OCI-LY3 (cell line): ENCODE measurements around the gene FSIP1.

Source experiments
- H2AFZ ChIP-seq: fragments of 200-600, 300-600 bp; shearing (Covaris generic); 2 replicates; pipeline ENCODE4 v1.6.0; 2014; ENCODE audit warnings: antibody characterized with exemption, low read depth, low read length
- H3K27ac ChIP-seq: fragments of 200-600, 300-600 bp; sonication (generic); 2 replicates; pipeline ENCODE4 v1.5.1; 2014; ENCODE audit warnings: mild to moderate bottlenecking, low read length, moderate library complexity, mixed read lengths
- H3K27me3 ChIP-seq: fragments of 200-600, 300-600 bp; sonication (generic); 2 replicates; pipeline ENCODE4 v1.6.1; 2014; ENCODE audit warnings: low read depth, low read length, mixed read lengths
- H3K36me3 ChIP-seq: fragments of 200-600, 300-600 bp; sonication (generic); replicated peaks from 2 replicates; pipeline ENCODE3; 2014; ENCODE audit warnings: low read depth, low read length, mixed read lengths
- H3K4me1 ChIP-seq: fragments of 300-600, 200-600 bp; sonication (generic); 2 replicates; pipeline ENCODE4 v1.6.1; 2014; ENCODE audit warnings: low read length, mixed read lengths
- H3K4me2 ChIP-seq: fragments of 200-600, 300-600 bp; sonication (generic); 2 replicates; pipeline ENCODE4 v1.6.1; 2014; ENCODE audit warnings: low read length, mixed read lengths
- H3K4me3 ChIP-seq: fragments of 300-600, 200-600 bp; sonication (generic); 2 replicates; pipeline ENCODE4 v1.5.1; 2014; ENCODE audit warnings: antibody characterized with exemption, mild to moderate bottlenecking, low read length, moderate library complexity
- H3K79me2 ChIP-seq: fragments of 300-600, 200-600 bp; shearing (Covaris generic); 2 replicates; pipeline ENCODE4 v1.6.1; 2014; ENCODE audit warnings: mild to moderate bottlenecking, low read length, mixed read lengths
- H3K9ac ChIP-seq: fragments of 300-600, 200-600 bp; shearing (Covaris generic); 2 replicates; pipeline ENCODE4 v1.6.0; 2014; ENCODE audit warnings: mild to moderate bottlenecking, low read length, moderate library complexity
- H3K9me3 ChIP-seq: fragments of 200-600, 300-600 bp; shearing (Covaris generic); 2 replicates; pipeline ENCODE4 v1.6.1; 2014; ENCODE audit warnings: low read length, mixed read lengths; ENCODE audit not compliant: insufficient read depth
- H4K20me1 ChIP-seq: fragments of 200-600, 300-600 bp; sonication (generic); 2 replicates; pipeline ENCODE4 v1.6.1; 2016; ENCODE audit warnings: low read length, mixed read lengths; ENCODE audit not compliant: insufficient read depth
- EZH2phosphoT487 ChIP-seq: fragments of 200-600 bp; shearing (Covaris generic); IDR thresholded peaks from 2 replicates; pipeline ENCODE4 v1.6.1; 2018; ENCODE audit warnings: antibody characterized with exemption, mixed run types, low read depth
- TF ChIP-seq, protein P1 (sequence below): fragments of 200-600, 300-600 bp; sonication (generic); IDR thresholded peaks from 2 replicates; pipeline ENCODE4 v1.5.1; 2014; ENCODE audit warnings: antibody characterized with exemption, low read length, low read depth

Gene FSIP1

DNA sequence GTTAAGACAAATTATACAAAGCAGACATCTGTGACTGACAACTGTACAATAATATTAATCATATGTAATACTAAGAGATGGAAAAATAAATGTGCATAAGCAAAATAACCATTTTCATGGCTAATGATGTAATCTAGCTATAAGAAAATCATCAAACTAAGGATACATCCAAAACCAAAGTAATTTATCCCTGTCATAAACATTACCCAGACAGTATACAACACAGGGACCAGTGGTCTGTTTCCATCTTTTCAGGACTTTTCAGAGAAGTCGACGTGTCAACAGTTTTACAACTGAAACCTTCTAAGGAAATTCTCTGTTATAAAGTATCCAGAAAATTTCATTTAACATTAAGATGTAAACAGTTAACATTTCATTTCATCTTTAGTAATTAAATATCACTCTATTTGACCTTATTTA, 190.7 kb downstream of the FSIP1 start:
- no peak overlapping the region for H3K4me3 ChIP-seq
- TF ChIP-seq, protein P1, sequence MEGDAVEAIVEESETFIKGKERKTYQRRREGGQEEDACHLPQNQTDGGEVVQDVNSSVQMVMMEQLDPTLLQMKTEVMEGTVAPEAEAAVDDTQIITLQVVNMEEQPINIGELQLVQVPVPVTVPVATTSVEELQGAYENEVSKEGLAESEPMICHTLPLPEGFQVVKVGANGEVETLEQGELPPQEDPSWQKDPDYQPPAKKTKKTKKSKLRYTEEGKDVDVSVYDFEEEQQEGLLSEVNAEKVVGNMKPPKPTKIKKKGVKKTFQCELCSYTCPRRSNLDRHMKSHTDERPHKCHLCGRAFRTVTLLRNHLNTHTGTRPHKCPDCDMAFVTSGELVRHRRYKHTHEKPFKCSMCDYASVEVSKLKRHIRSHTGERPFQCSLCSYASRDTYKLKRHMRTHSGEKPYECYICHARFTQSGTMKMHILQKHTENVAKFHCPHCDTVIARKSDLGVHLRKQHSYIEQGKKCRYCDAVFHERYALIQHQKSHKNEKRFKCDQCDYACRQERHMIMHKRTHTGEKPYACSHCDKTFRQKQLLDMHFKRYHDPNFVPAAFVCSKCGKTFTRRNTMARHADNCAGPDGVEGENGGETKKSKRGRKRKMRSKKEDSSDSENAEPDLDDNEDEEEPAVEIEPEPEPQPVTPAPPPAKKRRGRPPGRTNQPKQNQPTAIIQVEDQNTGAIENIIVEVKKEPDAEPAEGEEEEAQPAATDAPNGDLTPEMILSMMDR, result no peak
- TF ChIP-seq EZH2phosphoT487, result no peak
- no peak overlapping the region for H3K4me2 ChIP-seq
- H3K36me3 ChIP-seq, result no peaks in the 10 kb centered on the region
- no peaks in the 10 kb centered on the region for H3K79me2 ChIP-seq
- peaks cover 8% of the 10 kb centered on the region for H3K4me1 ChIP-seq
- no peaks in the 10 kb centered on the region for H4K20me1 ChIP-seq
- no peak overlapping the region for H3K9ac ChIP-seq
- no peaks in the 10 kb centered on the region for H3K9me3 ChIP-seq
- no peak overlapping the region for H2AFZ ChIP-seq
- no peaks in the 10 kb centered on the region for H3K27me3 ChIP-seq
- no peak overlapping the region for H3K27ac ChIP-seq

DNA sequence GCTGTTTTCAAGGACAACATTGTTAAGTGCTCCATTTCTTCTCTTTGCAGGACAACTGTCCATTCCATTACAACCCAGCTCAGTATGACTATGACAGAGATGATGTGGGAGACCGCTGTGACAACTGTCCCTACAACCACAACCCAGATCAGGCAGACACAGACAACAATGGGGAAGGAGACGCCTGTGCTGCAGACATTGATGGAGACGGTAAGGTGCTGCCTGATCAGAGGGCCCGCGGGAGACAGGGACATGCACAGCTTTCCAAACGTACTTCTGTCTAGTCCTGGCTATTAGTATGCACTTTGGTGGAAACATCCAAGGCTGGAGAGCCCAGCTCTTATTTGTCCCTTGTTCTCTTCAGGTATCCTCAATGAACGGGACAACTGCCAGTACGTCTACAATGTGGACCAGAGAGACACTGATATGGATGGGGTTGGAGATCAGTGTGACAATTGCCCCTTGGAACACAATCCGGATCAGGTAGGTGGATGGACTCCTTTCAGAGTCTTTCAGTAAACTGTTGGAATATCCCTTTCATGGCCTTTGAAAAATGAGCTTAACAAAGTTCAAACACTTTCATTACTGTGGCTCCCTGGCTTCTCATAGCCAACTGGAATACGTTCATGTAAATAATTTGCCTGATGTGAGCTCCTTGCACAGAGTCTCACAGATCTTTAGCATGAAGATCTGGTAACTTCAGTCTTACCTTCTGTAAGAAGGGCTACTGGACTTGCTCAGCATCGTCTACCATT, 191.3 kb downstream of the FSIP1 start:
- Histone ChIP-seq H3K4me2 (no peak overlapping the region), H3K27me3 (no peaks in the 10 kb centered on the region), H4K20me1 (no peaks in the 10 kb centered on the region), H3K4me1 (peaks cover 8% of the 10 kb centered on the region), H3K9me3 (no peaks in the 10 kb centered on the region), H3K4me3 (no peak overlapping the region), H3K79me2 (no peaks in the 10 kb centered on the region), H2AFZ (no peak overlapping the region), H3K36me3 (no peaks in the 10 kb centered on the region), H3K9ac (no peak overlapping the region), H3K27ac (no peak overlapping the region)
- no peak for TF ChIP-seq EZH2phosphoT487
- TF ChIP-seq, protein P1, result no peak

DNA sequence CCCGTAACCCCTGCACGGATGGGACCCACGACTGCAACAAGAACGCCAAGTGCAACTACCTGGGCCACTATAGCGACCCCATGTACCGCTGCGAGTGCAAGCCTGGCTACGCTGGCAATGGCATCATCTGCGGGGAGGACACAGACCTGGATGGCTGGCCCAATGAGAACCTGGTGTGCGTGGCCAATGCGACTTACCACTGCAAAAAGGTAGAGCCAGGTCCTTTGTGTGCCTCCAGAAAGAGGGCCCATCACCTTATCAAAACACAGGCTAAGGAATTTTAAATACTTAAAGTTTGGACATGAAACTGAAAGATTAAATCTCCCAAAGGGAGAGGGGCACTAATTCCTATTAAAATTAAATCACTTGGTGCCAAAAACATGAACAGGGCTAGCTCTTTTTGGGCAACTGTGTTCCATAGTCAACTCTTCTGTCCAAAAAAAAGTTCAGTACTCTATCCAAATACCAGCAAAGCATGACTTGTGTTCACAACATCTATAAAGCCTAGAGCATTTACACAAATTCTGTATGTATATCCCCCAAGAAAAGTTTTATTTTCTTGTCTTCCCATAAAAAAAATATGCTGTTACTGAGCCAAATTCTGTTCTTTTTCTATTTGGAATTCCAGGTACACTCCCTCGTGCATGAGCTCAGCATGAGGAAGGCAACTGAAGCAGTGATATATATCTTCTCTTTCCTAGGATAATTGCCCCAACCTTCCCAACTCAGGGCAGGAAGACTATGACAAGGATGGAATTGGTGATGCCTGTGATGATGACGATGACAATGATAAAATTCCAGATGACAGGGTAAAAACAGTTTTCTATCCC, 192.6 kb downstream of the FSIP1 start:
- H3K27ac ChIP-seq, result no peak overlapping the region
- no peaks in the 10 kb centered on the region for H3K9me3 ChIP-seq
- no peak overlapping the region for H3K4me3 ChIP-seq
- peaks cover 8% of the 10 kb centered on the region for H3K4me1 ChIP-seq
- TF ChIP-seq EZH2phosphoT487, result no peak
- TF ChIP-seq, protein P1, result no peak
- H3K4me2 ChIP-seq, result no peak overlapping the region
- no peaks in the 10 kb centered on the region for H3K79me2 ChIP-seq
- H3K27me3 ChIP-seq, result no peaks in the 10 kb centered on the region
- H4K20me1 ChIP-seq, result no peaks in the 10 kb centered on the region
- no peaks in the 10 kb centered on the region for H3K36me3 ChIP-seq
- no peak overlapping the region for H3K9ac ChIP-seq
- H2AFZ ChIP-seq, result no peak overlapping the region

DNA sequence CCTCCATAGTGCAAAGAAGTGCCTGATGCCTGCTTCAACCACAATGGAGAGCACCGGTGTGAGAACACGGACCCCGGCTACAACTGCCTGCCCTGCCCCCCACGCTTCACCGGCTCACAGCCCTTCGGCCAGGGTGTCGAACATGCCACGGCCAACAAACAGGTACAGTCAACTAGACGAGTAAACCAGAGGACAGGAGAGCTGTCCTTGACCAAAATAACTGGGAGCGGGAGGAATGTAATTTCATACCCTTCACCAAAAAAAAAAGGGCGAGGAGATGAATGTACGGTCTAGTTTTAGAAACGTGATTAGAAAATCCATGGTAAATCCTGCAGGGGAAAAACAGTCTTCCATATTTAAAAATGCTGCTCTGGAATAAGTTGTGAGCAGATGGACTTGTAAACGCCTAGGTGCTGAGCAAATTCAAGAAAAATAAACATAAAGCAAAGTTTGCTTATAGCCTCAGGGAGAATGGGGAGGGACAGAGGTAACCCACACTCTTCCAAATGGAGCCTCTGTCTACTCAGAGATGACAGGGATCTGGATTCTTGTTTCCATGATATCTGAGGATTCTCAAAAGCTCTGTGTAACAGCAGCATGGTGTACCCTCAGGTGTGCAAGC, 193.3 kb downstream of the FSIP1 start:
- no peaks in the 10 kb centered on the region for H3K9me3 ChIP-seq
- H3K9ac ChIP-seq, result no peak overlapping the region
- H2AFZ ChIP-seq, result no peak overlapping the region
- H3K27me3 ChIP-seq, result no peaks in the 10 kb centered on the region
- no peak for TF ChIP-seq EZH2phosphoT487
- TF ChIP-seq, protein P1, result no peak
- no peaks in the 10 kb centered on the region for H4K20me1 ChIP-seq
- no peaks in the 10 kb centered on the region for H3K36me3 ChIP-seq
- peaks cover 6% of the 10 kb centered on the region for H3K4me1 ChIP-seq
- H3K4me3 ChIP-seq, result no peak overlapping the region
- no peak overlapping the region for H3K27ac ChIP-seq
- no peak overlapping the region for H3K4me2 ChIP-seq
- no peaks in the 10 kb centered on the region for H3K79me2 ChIP-seq
